ENCODE results near the gene IRF2BP2. TPM values are rescaled to one million over a fixed set of nuclear protein-coding genes. Genes with fewer than 3 reads are reported as not detected.

Gene IRF2BP2
- total and polyA plus RNA-seq, 4 donors = 49.3 to 197 (median 110) TPM

DNA sequence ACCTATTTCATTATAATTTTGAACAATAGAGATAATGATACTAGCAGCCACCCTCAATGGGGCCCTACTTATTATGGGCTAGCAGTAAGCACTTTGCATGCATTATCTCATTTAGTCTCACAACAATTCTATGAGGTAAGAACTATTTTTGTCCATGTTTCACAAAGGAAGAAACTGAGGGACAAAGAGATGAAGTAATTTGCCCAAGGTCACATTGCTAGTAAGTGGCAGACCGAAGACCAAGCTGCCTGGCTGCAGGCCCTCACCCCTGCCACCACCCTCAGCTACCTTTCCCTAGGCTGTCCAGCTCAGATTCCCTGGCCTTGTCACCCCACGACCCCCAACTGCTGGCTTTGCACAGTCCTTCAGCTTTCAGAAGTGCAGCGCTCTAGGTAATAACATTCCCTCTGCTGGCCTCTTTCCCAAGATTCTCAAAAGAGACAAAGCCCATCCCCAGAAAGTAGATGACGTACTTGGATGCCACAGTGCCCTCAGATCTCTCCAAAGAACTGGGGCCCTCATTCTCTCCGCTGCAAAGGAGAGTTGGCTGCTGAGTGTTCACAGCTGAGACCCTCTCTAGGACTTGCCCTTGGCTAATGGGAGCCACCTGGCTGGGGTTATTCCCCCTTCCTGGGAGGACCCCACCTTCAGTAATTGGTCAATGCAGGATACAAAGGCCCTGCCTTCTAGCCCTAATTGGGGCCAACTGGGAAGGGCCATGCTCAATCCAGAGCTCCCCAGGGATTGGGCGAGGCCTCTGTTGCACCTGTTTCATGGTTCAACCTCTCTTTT is 39.5 kb downstream of the IRF2BP2 start:
- TF ChIP-seq, protein P1, sequence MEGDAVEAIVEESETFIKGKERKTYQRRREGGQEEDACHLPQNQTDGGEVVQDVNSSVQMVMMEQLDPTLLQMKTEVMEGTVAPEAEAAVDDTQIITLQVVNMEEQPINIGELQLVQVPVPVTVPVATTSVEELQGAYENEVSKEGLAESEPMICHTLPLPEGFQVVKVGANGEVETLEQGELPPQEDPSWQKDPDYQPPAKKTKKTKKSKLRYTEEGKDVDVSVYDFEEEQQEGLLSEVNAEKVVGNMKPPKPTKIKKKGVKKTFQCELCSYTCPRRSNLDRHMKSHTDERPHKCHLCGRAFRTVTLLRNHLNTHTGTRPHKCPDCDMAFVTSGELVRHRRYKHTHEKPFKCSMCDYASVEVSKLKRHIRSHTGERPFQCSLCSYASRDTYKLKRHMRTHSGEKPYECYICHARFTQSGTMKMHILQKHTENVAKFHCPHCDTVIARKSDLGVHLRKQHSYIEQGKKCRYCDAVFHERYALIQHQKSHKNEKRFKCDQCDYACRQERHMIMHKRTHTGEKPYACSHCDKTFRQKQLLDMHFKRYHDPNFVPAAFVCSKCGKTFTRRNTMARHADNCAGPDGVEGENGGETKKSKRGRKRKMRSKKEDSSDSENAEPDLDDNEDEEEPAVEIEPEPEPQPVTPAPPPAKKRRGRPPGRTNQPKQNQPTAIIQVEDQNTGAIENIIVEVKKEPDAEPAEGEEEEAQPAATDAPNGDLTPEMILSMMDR (IDR thresholded peaks at IDR 0.05; ENCODE audit: control extremely low read depth, extremely low read depth) = no peak
- Histone ChIP-seq H3K4me1 (ENCODE audit: control insufficient read depth in 5 of 5, insufficient read depth in 5 of 5, low read length in 5 of 5) (peaks cover 0 to 27% (median 1%) of the 10 kb centered on the region in 5 donors), H3K36me3 (ENCODE audit: control insufficient read depth in 4 of 4, insufficient read depth in 4 of 4, low read length in 4 of 4) (no peaks in the 10 kb centered on the region), H3K9ac (ENCODE audit: insufficient read depth in 1 of 2, low read length in 2 of 2) (no peak overlapping the region), H3K4me3 (no peak overlapping the region), H3K27me3 (ENCODE audit: control insufficient read depth in 3 of 3, insufficient read depth in 3 of 3, low read length in 2 of 3) (no peaks in the 10 kb centered on the region), H3K9me3 (ENCODE audit: control insufficient read depth in 4 of 4, insufficient read depth in 3 of 4, low read length in 3 of 4) (peaks cover 0 to 2% (median 0%) of the 10 kb centered on the region in 4 donors), H3K27ac (ENCODE audit: low read depth in 1 of 2, low read length in 1 of 2) (no peak overlapping the region)
- DNase-seq (no peak), ATAC-seq (ENCODE audit: insufficient read depth, low FRiP score) (no peak)
- WGBS, 2 donors = 93 to 98% methylated on average over 6 of the region's 6 CpGs

GRCh38 chr1:234568345-234568744 is 41.6 kb downstream of the IRF2BP2 start:
- 63 to 89% methylated on average over 1 of the region's 1 CpG for WGBS, 2 donors
- Histone ChIP-seq H3K36me3 (ENCODE audit: control insufficient read depth in 4 of 4, insufficient read depth in 4 of 4, low read length in 4 of 4) (no peaks in the 10 kb centered on the region), H3K9me3 (ENCODE audit: control insufficient read depth in 4 of 4, insufficient read depth in 3 of 4, low read length in 3 of 4) (peaks cover 0 to 2% (median 0%) of the 10 kb centered on the region in 4 donors), H3K27ac (ENCODE audit: low read depth in 1 of 2, low read length in 1 of 2) (no peak overlapping the region), H3K4me3 (no peak overlapping the region), H3K9ac (ENCODE audit: insufficient read depth in 1 of 2, low read length in 2 of 2) (no peak overlapping the region), H3K27me3 (ENCODE audit: control insufficient read depth in 3 of 3, insufficient read depth in 3 of 3, low read length in 2 of 3) (no peaks in the 10 kb centered on the region), H3K4me1 (ENCODE audit: control insufficient read depth in 5 of 5, insufficient read depth in 5 of 5, low read length in 5 of 5) (peaks cover 0 to 20% (median 2%) of the 10 kb centered on the region in 5 donors)
- DNase-seq (no peak), ATAC-seq (ENCODE audit: insufficient read depth, low FRiP score) (no peak)
- TF ChIP-seq, protein P1 (IDR thresholded peaks at IDR 0.05; ENCODE audit: control extremely low read depth, extremely low read depth) = no peak

DNA sequence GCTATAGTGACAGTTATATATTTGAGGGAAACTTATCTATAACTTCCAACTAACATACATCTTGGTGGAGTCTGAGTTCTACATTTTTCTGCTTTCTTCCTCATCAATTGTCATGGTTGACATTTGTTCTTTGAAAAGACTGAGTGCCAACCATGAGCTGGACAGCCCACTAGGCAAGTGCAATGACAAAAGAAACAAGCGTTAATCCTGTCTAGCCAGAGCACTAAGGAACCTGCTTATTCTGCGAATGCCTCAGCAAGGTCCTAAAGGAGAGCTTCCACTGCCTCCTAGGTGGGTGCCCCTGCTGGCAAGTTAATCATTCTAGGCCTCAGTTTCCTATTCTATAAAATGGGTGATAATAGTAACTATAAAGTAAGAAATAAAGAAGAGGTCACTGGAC is 44.8 kb downstream of the IRF2BP2 start:
- ATAC-seq (ENCODE audit: insufficient read depth, low FRiP score) (no peak), DNase-seq (no peak)
- 96 to 97% methylated on average over 2 of the region's 2 CpGs for WGBS, 2 donors
- Histone ChIP-seq H3K4me1 (ENCODE audit: control insufficient read depth in 5 of 5, insufficient read depth in 5 of 5, low read length in 5 of 5) (peaks cover 0 to 9% (median 0%) of the 10 kb centered on the region in 5 donors), H3K9me3 (ENCODE audit: control insufficient read depth in 4 of 4, insufficient read depth in 3 of 4, low read length in 3 of 4) (peaks cover 0 to 2% (median 0%) of the 10 kb centered on the region in 4 donors), H3K36me3 (ENCODE audit: control insufficient read depth in 4 of 4, insufficient read depth in 4 of 4, low read length in 4 of 4) (no peaks in the 10 kb centered on the region), H3K4me3 (no peak overlapping the region), H3K27ac (ENCODE audit: low read depth in 1 of 2, low read length in 1 of 2) (peak overlapping the region in 1 of 2 donors; percentile 13), H3K9ac (ENCODE audit: insufficient read depth in 1 of 2, low read length in 2 of 2) (no peak overlapping the region), H3K27me3 (ENCODE audit: control insufficient read depth in 3 of 3, insufficient read depth in 3 of 3, low read length in 2 of 3) (no peaks in the 10 kb centered on the region)
- TF ChIP-seq, protein P1 (IDR thresholded peaks at IDR 0.05; ENCODE audit: control extremely low read depth, extremely low read depth) = no peak
